Measurements from ENCODE around the gene SNAP23.

SNAP23 gene

GRCh38 chr15:42456971-42457370 lies 38.5 kb upstream of the SNAP23 start:
- TF ChIP-seq CTCF (IDR thresholded peaks at IDR 0.05; ENCODE audit: insufficient read depth, missing control alignments): no peak
- FAIRE-seq (no peak), DNase-seq (ENCODE audit: insufficient read length, low spot score) (no peak)

GRCh38 chr15:42457445-42458442 lies 37.7 kb upstream of the SNAP23 start:
- DNase-seq (ENCODE audit: insufficient read length, low spot score) (no peak), FAIRE-seq (no peak)
- no peak for TF ChIP-seq CTCF (IDR thresholded peaks at IDR 0.05; ENCODE audit: insufficient read depth, missing control alignments)

GRCh38 chr15:42461261-42461660 lies 34.2 kb upstream of the SNAP23 start:
- DNase-seq (ENCODE audit: insufficient read length, low spot score) (no peak), FAIRE-seq (no peak)
- TF ChIP-seq CTCF (IDR thresholded peaks at IDR 0.05; ENCODE audit: insufficient read depth, missing control alignments): no peak

- DNase-seq (ENCODE audit: insufficient read length, low spot score) (no peak), FAIRE-seq (no peak)
- TF ChIP-seq CTCF (IDR thresholded peaks at IDR 0.05; ENCODE audit: insufficient read depth, missing control alignments): no peak
These were observed 29.7 kb upstream of the SNAP23 start for GRCh38 chr15:42465520-42466259.

- FAIRE-seq: no peak
These were observed 24.4 kb upstream of the SNAP23 start for GRCh38 chr15:42471002-42471401.

GRCh38 chr15:42474827-42475226 lies 20.6 kb upstream of the SNAP23 start:
- no peak for TF ChIP-seq CTCF (IDR thresholded peaks at IDR 0.05; ENCODE audit: insufficient read depth, missing control alignments)
- no peak for DNase-seq (ENCODE audit: insufficient read length, low spot score)
- FAIRE-seq: no peak

More at GRCh38 chr15:42471002-42471401, 24.4 kb upstream of the SNAP23 start:
- no peak for DNase-seq (ENCODE audit: insufficient read length, low spot score)
- TF ChIP-seq CTCF (IDR thresholded peaks at IDR 0.05; ENCODE audit: insufficient read depth, missing control alignments): no peak

All from D721Med (cell line).